Measurements from ENCODE around the gene OLIG1.
A peak's percentile ranks its signal among the peaks of the same experiment; 100 is the strongest.

OLIG1 gene

GRCh38 chr21:33067043-33067442 is 2.9 kb upstream of the OLIG1 start:
- Histone ChIP-seq H3K4me3 (replicated peaks; ENCODE audit: low read depth, low read length) (no peak overlapping the region), H3K36me3 (ENCODE audit: control insufficient read depth, insufficient read depth, low read length) (no peaks in the 10 kb centered on the region), H3K27me3 (replicated peaks; ENCODE audit: control insufficient read depth, insufficient read depth, low read length) (peaks cover 7% of the 10 kb centered on the region; the same call in 1 of the 2 replicates)
- DNase-seq (ENCODE audit: extremely low read depth, insufficient read length) = no peak
- TF ChIP-seq CTCF (IDR thresholded peaks at IDR 0.05; ENCODE audit: insufficient read depth, low read length, poor library complexity, severe bottlenecking) = no peak

- DNase-seq (ENCODE audit: extremely low read depth, insufficient read length) = no peak
- no peak for TF ChIP-seq CTCF (IDR thresholded peaks at IDR 0.05; ENCODE audit: insufficient read depth, low read length, poor library complexity, severe bottlenecking)
- Histone ChIP-seq H3K4me3 (replicated peaks; ENCODE audit: low read depth, low read length) (no peak overlapping the region), H3K36me3 (ENCODE audit: control insufficient read depth, insufficient read depth, low read length) (no peaks in the 10 kb centered on the region), H3K27me3 (replicated peaks; ENCODE audit: control insufficient read depth, insufficient read depth, low read length) (peaks cover 7% of the 10 kb centered on the region; the same call in 1 of the 2 replicates)
These were observed 2.5 kb upstream of the OLIG1 start for GRCh38 chr21:33067457-33067856.

- Histone ChIP-seq H3K36me3 (ENCODE audit: control insufficient read depth, insufficient read depth, low read length) (no peaks in the 10 kb centered on the region), H3K4me3 (replicated peaks; ENCODE audit: low read depth, low read length) (no peak overlapping the region), H3K27me3 (replicated peaks; ENCODE audit: control insufficient read depth, insufficient read depth, low read length) (peaks cover 4% of the 10 kb centered on the region)
- TF ChIP-seq CTCF (IDR thresholded peaks at IDR 0.05; ENCODE audit: insufficient read depth, low read length, poor library complexity, severe bottlenecking) = no peak
- no peak for DNase-seq (ENCODE audit: extremely low read depth, insufficient read length)
These were observed 698 bp upstream of the OLIG1 start for GRCh38 chr21:33069243-33069642.

- no peak for TF ChIP-seq CTCF (IDR thresholded peaks at IDR 0.05; ENCODE audit: insufficient read depth, low read length, poor library complexity, severe bottlenecking)
- Histone ChIP-seq H3K36me3 (ENCODE audit: control insufficient read depth, insufficient read depth, low read length) (no peaks in the 10 kb centered on the region), H3K4me3 (replicated peaks; ENCODE audit: low read depth, low read length) (no peak overlapping the region), H3K27me3 (replicated peaks; ENCODE audit: control insufficient read depth, insufficient read depth, low read length) (peaks cover under 1% of the 10 kb centered on the region)
- no peak for DNase-seq (ENCODE audit: extremely low read depth, insufficient read length)
These were observed 322 bp upstream of the OLIG1 start for GRCh38 chr21:33069645-33069993.

GRCh38 chr21:33070744-33070997 is 730 bp downstream of the OLIG1 start:
- no peak for TF ChIP-seq CTCF (IDR thresholded peaks at IDR 0.05; ENCODE audit: insufficient read depth, low read length, poor library complexity, severe bottlenecking)
- DNase-seq (ENCODE audit: extremely low read depth, insufficient read length) = no peak
- no peaks in the 10 kb centered on the region for H3K36me3 ChIP-seq (ENCODE audit: control insufficient read depth, insufficient read depth, low read length)
- no peak overlapping the region for H3K4me3 ChIP-seq (replicated peaks; ENCODE audit: low read depth, low read length)
- no peaks in the 10 kb centered on the region; the same call in none of the 2 replicates for H3K27me3 ChIP-seq (replicated peaks; ENCODE audit: control insufficient read depth, insufficient read depth, low read length)

- Histone ChIP-seq H3K36me3 (ENCODE audit: control insufficient read depth, insufficient read depth, low read length) (no peaks in the 10 kb centered on the region), H3K4me3 (replicated peaks; ENCODE audit: low read depth, low read length) (no peak overlapping the region), H3K27me3 (replicated peaks; ENCODE audit: control insufficient read depth, insufficient read depth, low read length) (no peaks in the 10 kb centered on the region; the same call in none of the 2 replicates)
- peak; percentile 26 for DNase-seq (ENCODE audit: extremely low read depth, insufficient read length)
- TF ChIP-seq CTCF (IDR thresholded peaks at IDR 0.05; ENCODE audit: insufficient read depth, low read length, poor library complexity, severe bottlenecking) = no peak
These were observed 1.2 kb downstream of the OLIG1 start for GRCh38 chr21:33070998-33071769.
